Measurements from ENCODE around the gene ASTL. TPM values are rescaled to one million over a fixed set of nuclear protein-coding genes. Genes with fewer than 3 reads are reported as not detected.
"Not testable (repeated sequence)": the region's sequence is repeated elsewhere in the genome, so short reads cannot be mapped to it uniquely, and the experiment has no call there.

Gene ASTL
- total RNA-seq, 1 experiment from 2014 or later: not detected

DNA sequence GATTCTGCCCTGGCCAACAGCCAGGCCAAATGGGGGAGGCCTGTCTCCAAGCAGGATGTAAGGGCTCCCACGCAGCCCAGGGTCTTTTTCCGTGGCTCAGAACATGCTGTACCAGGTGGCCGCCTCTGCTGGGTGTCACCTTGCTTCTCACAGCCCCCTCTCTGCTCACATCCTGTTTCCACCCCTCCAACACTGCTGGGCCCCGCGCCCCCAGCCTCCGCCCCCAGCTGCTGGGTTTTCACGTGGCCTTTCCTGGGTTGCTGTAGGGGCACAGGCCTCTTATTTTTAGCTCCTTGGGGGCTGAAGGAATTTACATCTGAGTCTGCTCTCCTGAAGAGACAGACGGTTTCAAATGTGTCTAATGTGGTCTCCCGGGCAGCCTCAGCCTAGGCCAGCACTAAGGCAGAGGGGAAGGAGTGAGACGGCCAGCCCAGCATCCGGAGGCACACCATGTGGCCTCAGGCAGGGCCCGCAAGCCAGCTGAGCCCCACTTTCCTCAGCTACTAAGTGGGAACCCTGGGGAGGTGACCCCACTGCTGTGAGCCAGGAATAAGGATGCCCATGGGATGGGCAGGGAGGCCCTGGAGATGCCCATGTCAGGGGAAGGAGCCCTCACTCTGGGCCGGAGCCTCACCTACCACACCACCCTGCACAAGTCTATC is 25.6 kb upstream of the ASTL start:
- no peak for DNase-seq (ENCODE audit: low read depth, low spot score)
- in situ Hi-C loops (cut with HindIII; ENCODE audit: low pct_unique_long_range_greater_than_20kb, low sequenced_read_pairs): no loop called here

DNA sequence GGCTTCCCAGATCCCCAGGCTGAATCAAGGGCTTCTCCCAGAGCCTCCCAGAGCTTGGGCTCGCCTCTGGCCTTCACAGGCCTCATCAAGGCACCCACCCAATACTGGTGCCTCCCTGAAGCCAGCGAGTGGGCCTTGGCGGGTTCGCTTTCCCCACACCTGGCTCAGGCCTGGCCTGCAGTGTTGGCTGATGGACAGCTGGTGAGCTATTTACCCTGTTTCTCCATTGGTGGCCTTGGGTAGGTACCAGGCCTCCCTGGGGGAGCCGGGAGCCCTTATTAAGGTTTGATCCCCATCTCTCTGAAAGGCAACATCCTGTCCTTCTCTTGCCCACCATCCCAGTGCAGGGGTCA is 25.1 kb upstream of the ASTL start:
- in situ Hi-C loops (cut with HindIII; ENCODE audit: low pct_unique_long_range_greater_than_20kb, low sequenced_read_pairs): no loop called here
- no peak for DNase-seq (ENCODE audit: low read depth, low spot score)

DNA sequence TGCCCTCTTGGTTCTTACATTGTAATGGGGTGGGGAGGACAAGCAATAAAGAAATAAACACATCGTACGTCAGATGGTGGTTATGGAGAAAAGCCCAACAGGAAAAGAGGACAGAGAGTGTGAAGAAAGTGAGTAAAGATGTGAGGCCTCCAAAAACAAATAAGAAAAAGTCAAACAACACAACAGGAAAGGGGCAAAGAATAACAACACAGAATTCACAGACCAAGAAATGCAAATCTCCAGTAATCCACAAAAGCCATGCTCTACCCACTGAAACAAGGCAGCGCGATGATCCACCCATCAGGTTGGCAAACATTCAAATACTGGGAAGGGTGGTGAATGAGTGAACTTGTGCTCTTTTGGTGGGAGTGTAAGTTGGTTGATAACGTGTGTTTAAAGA is 23.6 kb upstream of the ASTL start:
- DNase-seq (ENCODE audit: low read depth, low spot score): no peak

DNA sequence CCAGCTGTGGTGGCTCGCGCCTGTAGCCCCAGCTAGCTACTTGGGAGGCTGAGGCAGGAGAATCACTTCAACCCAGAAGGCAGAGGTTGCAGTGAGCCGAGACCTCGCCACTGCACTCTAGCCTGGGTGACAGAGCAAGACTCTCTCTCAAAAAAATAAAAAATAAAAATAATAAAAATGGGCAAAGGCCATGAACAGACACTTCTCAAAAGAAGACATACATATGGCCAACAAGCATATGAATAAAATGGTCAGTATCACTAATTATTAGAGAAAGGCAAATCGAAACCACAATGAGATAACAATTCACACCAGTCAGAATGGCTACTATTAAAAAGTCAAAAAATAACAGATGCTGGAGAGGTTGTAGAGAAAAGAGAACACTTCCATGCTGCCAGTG is 22.1 kb upstream of the ASTL start:
- DNase-seq (ENCODE audit: low read depth, low spot score); in situ Hi-C loops (cut with HindIII; ENCODE audit: low pct_unique_long_range_greater_than_20kb, low sequenced_read_pairs): not testable (repeated sequence)

More for the DNA sequence above, 23.6 kb upstream of the ASTL start:
- in situ Hi-C loops (cut with HindIII; ENCODE audit: low pct_unique_long_range_greater_than_20kb, low sequenced_read_pairs): no loop called here

DNA sequence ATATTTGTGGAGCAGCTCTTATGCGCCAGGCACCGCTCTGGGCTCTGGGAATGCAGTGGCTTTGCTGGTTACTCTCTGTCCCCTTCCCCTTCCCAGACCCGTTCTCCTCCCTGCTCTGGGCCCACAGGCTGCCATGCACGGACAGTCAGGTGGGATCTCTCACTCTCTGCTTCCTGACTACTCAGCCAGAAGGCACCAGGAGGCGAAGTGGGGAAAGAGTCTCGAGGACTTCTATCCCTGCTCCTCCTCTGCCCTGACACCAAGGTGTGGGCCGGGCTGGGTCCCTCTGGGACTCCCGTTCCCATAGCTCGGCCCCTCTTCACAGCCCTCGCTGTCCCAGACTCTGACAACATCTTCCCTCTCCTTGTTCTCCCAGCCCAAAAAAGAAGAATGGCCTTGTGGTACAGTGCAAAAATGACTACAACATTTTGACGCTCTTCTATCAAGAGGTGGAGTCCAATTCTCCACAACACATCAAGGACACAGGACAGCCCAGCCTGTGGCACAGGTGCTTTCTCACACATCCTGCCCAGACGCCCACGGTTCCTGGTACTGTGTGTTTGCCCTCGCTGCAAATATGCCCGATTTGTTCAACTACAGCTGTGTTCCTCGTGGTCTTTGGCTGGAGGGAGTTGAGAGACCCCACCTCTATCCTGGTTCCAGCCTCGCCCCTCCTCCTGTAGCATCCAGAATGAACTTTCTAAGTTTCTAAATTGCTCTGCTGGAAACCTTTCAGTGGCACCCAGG is 21.0 kb upstream of the ASTL start:
- in situ Hi-C loops (cut with HindIII; ENCODE audit: low pct_unique_long_range_greater_than_20kb, low sequenced_read_pairs): no loop called here
- no peak for DNase-seq (ENCODE audit: low read depth, low spot score)

DNA sequence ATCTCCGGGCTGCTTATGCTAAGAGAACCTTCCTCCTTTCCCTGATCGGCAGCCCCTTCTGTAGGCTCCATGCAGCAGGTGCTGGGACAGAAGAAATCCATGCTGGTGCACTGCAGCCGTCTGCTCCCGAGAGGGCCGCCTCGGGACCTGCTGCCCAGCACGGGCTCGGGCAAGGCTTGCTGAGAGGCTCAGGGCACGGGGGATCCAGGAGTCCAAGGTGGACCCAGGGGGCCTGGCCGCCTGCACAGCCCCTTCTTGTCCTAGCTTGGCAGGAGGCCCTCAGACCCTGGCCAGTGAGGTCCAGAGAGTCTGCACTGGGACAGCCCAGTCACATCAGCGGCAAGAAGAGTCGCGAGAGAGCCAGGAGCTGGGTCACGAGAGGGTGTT is 20.2 kb upstream of the ASTL start:
- DNase-seq (ENCODE audit: low read depth, low spot score): no peak
- in situ Hi-C loops (cut with HindIII; ENCODE audit: low pct_unique_long_range_greater_than_20kb, low sequenced_read_pairs): no loop called here

DNA sequence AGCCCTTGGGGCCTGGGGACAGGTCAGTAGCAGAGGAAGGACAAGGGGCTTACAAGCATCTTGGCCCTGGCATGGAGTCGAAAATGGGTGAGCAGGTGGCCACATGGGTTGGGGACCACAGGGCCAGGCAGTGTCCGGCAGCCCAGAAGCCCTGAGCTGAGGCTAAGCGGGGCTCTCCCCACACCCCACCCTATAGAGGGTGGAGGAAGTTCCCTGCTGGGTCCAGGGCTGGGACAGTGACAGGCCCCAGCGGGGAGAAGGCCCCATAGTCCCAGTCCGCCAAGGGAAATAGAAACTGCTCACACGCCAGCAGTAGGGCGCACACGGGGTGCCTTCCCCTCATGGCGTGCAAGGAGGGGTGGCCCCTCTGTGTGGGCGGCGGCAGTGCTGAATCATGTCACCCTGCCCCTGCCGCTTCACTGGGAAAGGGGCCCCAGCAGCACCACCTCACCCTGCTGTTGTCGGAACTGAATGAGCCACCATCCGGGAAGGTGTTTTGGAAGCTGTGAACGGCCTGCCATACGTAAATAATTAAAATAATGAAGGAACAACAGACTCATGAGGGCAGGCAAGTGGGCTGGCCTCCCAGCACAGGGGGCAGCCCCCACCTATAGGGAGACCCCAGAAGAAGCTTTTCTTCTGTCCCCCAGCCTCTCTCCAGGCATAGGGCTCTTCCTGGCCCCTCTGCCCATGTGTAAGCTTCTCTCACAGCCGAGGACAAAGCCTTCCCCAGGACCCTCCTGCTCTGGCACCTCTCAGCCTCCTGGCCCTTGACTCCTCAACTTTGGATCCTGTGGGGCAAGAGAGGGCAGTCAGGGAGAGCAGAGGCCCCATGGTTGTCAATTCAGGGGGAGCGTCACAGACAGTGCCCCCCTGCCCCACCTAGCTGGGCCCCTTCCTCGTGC is 19.6 kb upstream of the ASTL start:
- DNase-seq (ENCODE audit: low read depth, low spot score): no peak
- in situ Hi-C loops (cut with HindIII; ENCODE audit: low pct_unique_long_range_greater_than_20kb, low sequenced_read_pairs): no loop called here

DNA sequence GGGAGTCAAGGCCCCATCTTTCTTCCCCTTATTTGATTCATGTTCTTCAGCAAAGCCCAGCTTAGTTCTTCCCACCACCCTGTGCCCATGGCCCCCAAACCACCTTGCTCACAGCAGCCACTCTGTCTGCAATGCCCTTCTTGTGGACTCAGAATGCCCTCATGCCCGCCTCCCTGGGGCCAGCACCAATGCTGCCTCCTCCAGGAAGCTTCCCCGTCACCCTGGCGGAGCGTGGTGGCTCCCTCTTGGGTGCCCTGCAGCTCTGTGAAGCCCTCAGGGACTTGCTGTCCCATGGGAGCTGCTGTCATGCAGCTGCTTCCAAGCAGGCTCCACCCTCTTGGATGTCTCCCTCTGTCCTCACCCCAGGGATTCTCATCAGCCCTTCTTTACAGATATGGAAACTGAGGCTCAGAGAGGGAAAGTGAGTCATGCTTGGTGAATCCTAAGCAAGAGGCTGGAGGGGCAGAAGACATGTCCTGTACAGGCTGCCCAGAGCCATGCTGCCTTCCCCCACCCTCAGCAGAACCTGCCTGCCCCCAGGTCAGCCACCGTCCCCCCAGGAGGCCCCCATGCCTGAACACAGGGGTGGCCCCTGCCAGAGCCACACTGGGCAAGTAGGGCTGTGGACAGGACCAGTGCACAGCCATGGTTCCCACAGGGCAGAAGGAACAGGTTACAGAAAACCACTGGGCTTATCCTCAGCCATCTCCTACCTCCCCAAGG is 18.8 kb upstream of the ASTL start:
- no peak for DNase-seq (ENCODE audit: low read depth, low spot score)
- in situ Hi-C loops (cut with HindIII; ENCODE audit: low pct_unique_long_range_greater_than_20kb, low sequenced_read_pairs): no loop called here

DNA sequence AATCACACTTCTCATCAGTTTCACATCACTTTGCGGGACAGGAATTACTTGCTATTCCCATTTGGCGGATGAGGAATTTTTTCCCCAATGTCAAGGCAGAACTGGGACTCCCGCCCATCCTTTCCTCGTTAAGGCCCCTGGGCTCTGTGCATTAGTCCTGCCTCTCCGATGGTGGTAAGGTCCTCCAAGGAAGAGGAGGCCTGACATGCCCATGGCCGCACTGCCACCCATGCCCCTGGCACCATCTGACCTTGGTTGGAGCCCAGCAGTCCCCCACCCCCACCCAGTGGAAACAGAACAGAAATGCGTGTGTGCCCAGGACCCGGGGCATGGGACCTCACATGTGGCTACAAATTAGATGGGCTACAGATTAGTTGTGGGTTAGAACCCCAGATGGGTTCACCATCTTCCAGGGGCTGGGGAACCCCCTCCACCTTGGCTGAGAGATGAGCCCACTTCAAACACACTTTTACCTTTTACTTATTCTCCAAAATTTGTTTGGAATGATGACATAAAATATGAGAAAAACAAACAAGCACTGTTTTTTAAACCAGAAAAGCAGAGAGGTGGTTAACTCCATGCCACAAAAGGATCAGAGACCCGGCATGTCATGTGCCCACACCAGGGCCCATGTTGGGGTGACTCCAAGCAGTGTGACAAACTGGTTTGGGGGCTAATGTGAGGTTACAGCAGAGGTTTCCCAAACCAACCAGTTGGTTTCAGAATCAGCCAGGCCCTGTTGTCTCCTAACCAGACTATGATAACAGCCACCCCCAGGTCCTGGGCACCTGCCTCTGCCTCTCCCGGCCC is 17.9 kb upstream of the ASTL start:
- in situ Hi-C loops (cut with HindIII; ENCODE audit: low pct_unique_long_range_greater_than_20kb, low sequenced_read_pairs): no loop called here
- no peak for DNase-seq (ENCODE audit: low read depth, low spot score)

DNA sequence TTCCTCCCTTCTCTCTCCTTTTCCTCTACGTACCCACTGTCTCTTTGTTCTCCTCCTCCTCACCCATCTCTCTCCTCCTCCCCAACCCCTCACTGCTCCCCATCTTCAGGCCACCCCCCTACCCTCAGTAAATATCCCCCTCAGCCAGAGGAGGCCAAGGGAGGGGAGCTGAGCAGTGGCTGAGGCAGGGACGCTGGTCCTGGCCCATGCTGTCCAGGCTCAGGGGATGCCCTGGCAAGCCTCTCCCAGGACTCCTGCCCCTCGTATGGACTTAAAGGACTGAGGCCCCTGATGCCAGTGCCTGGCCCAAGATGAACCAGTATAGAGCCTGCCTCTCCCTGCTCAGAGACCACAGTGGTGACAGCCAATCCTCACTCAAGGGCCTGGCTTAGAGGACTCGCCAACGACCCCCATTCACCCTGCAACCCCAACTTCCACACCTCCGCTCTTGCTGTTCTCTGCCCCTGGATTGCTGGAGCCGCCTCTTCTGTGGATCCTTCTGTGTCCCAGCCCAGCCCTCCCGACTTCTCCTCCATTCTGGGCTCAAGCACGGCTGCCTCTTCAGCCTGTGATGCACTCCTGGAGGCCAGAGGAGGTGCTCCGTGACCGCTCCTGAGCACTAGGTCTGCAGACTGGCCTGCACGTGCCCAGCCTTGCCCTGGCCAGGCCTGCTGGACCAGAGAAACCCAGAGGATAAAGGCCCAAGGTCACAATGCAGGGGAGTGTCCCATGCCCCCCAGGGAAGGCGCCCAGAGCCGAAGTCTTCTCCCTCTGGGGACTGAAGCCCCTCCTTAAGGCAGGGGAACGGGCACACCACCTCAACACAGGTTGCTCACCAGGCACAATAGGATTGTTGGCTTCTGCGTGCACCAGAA is 16.4 kb upstream of the ASTL start:
- in situ Hi-C loops (cut with HindIII; ENCODE audit: low pct_unique_long_range_greater_than_20kb, low sequenced_read_pairs): no loop called here
- no peak for DNase-seq (ENCODE audit: low read depth, low spot score)

DNA sequence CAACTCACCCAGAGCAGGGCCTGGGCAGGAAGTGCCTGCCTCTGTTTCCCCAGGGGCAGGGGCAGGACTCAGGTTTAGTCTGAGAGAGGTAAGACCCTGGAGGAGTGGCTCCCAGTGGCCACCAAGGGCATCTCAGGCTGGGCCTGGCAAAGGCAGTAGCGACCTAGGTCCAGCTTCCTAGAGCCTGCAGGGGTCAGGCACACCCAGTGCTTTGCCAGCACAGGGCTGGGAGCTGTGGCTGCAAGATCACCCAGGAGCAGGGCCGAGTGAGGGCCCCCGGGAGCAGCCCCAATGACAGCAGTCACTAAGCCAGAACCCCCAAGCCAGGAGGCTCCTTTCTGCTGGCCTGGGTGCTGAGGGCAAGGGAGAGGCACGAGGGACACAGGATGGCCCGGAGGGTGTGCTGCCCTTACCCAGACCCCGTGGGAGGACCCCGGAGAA is 15.7 kb upstream of the ASTL start:
- in situ Hi-C loops (cut with HindIII; ENCODE audit: low pct_unique_long_range_greater_than_20kb, low sequenced_read_pairs): no loop called here
- DNase-seq (ENCODE audit: low read depth, low spot score): no peak

DNA sequence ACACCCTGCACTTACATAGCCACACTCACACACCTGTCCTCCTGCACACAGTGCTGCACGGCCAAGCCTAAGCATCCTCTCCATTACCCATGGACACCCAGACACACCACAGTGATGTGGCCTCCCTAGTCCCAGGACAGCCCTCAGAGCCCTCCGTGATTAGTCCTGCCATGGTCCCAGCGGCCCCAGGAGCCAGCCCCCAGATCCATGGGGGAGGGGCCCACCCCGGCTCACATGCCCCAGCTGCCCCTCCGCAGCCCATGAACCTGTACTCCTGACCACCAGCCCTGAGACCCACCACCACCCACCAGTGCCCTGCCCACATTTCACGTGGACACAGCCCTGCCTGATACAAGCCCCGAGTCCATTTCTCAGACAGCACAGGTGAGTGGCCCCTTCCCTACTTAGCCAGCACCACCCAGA is 15.0 kb upstream of the ASTL start:
- in situ Hi-C loops (cut with HindIII; ENCODE audit: low pct_unique_long_range_greater_than_20kb, low sequenced_read_pairs): no loop called here
- DNase-seq (ENCODE audit: low read depth, low spot score): no peak

DNA sequence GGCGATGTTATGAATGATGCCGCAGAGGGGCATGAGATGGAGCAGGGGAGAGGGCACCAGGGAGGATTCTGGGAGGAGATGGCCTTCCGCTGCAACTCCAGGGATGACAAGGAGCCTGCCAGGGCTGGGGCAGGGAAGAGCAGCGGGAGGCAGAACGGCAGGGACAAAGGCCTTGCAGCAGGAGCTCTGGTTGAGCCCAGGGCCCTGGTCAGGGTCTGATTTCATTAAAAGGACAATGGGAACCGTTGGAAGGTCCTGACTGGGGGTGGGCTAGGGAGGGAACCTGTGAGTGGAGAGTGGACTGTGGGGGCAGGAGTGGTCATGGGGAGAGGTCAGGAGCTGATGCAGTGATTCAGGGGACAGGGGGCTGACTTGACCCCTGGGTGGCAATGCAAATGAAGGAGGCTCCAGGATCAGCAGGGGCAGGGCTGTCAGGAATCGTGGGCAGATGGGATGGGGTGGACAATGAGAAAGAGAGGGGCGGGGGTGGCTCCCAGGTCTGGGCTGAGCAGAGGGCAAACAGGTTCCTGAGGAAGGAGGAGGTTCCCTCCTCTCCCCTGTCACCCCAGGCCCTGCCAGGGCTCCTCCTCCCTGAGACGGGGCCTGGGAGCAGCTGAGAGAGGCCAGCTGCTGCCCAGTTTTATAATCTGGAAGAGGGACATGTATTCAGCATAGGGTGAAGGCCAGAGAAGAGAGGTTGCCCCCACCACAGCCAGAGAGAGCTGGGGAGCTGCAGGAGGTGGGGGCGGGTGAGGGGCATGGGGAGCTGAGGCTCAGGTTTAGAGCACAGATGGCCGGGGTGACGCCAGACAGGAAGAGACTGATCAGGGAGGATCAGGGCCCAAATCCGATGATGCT is 14.2 kb upstream of the ASTL start:
- in situ Hi-C loops (cut with HindIII; ENCODE audit: low pct_unique_long_range_greater_than_20kb, low sequenced_read_pairs): no loop called here
- no peak for DNase-seq (ENCODE audit: low read depth, low spot score)

DNA sequence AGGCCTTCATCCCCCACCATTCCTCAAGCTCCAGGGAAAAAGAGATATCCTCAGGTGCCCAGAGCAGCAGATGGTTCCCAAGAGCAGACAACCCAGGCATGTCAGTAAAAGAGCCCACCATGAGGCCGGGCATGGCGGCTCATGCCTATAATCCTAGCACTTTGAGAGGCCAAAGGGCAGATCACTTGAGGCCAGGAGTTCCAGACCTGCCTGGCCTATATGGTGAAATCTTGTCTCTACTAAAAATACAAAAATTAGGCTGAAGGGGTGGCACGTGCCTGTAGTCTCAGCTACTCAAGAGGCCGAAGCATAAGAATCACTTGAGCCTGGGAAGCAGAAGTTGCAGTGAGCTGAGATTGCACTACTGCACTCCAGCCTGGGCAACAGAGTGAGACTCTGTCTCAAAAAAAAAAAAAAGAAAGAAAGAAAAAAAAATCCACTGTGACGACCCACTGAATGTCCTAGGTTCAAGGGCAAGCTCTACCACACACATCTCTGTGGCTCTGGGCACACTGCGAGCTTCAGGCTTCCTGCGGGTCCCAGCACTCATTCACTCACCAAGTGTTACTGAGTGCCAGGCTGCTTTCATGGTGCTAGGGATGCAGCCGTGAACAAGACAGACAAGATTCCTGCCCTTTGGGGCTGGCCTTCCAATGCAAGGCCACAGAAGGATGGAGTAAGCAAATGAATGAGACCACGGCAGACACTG is 13.4 kb upstream of the ASTL start:
- no peak for DNase-seq (ENCODE audit: low read depth, low spot score)
- in situ Hi-C loops (cut with HindIII; ENCODE audit: low pct_unique_long_range_greater_than_20kb, low sequenced_read_pairs): no loop called here
